A549 treated with Mapracorat at 1 μM for 4 hours (cell line): Measurements from ENCODE around the gene ZNF479. TPM values are rescaled to one million over a fixed set of nuclear protein-coding genes. Genes with fewer than 3 reads are reported as not detected.

ENCODE experiments used
- total RNA-seq: library from RNA; stranded (reverse); fragments of 200-300 nt; extraction: Qiagen RNA extraction; gene quantifications from 5 replicates; pipeline ENCODE4 v1.2.3, GENCODE V29; 2022

The ZNF479 gene
- not detected in 5 replicates for total RNA-seq

GRCh38 chr7:57132336-57132735 lies at the start of gene ZNF479:
ZNF479 (minus strand) TSS chr7:57132436; CDS start chr7:57132324, 112 bp downstream.

